PC-3 (cell line): Measurements from ENCODE around the gene WDR7. TPM values are rescaled to one million over a fixed set of nuclear protein-coding genes. Genes with fewer than 3 reads are reported as not detected.

Source experiments
- ATAC-seq: fragments of 200-7000 bp; cut with Tn5 transposase; 2 replicates; pipeline ENCODE4 v1.9.1; 2020; ENCODE audit warnings: mild to moderate bottlenecking, moderate library complexity
- BruUV-seq: library from RNA; stranded (reverse); fragments of 400-500 nt; replicated peaks from 2 replicates; lab custom pipeline; 2021; lab: Mats Ljungman, UMichigan
- CTCF ChIA-PET: fragments of 300-600 bp; sonication (Branson Sonifier 250); formaldehyde crosslinking; loops from one replicate; lab custom pipeline; 2022; ENCODE audit warnings: antibody characterized with exemption; lab: Charles Lee
- POLR2A ChIA-PET: fragments of 300-600 bp; sonication (Branson Sonifier 250); formaldehyde crosslinking; loops from one replicate; lab custom pipeline; 2022; ENCODE audit warnings: antibody characterized with exemption; ENCODE audit not compliant: unreplicated experiment; lab: Charles Lee
- DNase-seq: peaks from one replicate; pipeline ENCODE4 v3.0.0-alpha.2; 2015
- H2AFZ ChIP-seq: fragments of 300-600 bp; sonication (generic); 2 replicates; pipeline ENCODE4 v1.6.0; 2016; ENCODE audit warnings: antibody characterized with exemption, low read length
- H3F3A ChIP-seq: fragments of 300-600 bp; sonication (generic); one replicate; pipeline ENCODE4 v1.6.0; 2017; ENCODE audit warnings: antibody characterized with exemption, low read length, control low read depth, mild to moderate bottlenecking; ENCODE audit not compliant: unreplicated experiment
- H3K27ac ChIP-seq: fragments of 300-600 bp; sonication (generic); 2 replicates; pipeline ENCODE4 v1.5.1; 2016; ENCODE audit warnings: mild to moderate bottlenecking, low read length
- H3K27me3 ChIP-seq: fragments of 300-600 bp; sonication (generic); 2 replicates; pipeline ENCODE4 v1.6.1; 2016; ENCODE audit warnings: low read length, mixed read lengths
- H3K36me3 ChIP-seq: fragments of 300-600 bp; sonication (generic); 2 replicates; pipeline ENCODE4 v1.6.1; 2016; ENCODE audit warnings: low read depth, mixed run types, low read length, mixed read lengths
- H3K4me1 ChIP-seq: fragments of 300-600 bp; sonication (generic); 2 replicates; pipeline ENCODE4 v1.5.1; 2016; ENCODE audit warnings: low read length; ENCODE audit not compliant: insufficient read depth
- H3K4me2 ChIP-seq: fragments of 300-600 bp; sonication (generic); 2 replicates; pipeline ENCODE4 v1.6.0; 2016; ENCODE audit warnings: low read length
- H3K4me3 ChIP-seq: fragments of 300-600 bp; sonication (generic); 2 replicates; pipeline ENCODE4 v1.5.1; 2016; ENCODE audit warnings: mild to moderate bottlenecking, low read length, mixed read lengths
- H3K79me2 ChIP-seq: fragments of 300-600 bp; sonication (generic); 2 replicates; pipeline ENCODE4 v1.6.1; 2017; ENCODE audit warnings: low read length, mixed read lengths
- H3K9ac ChIP-seq: fragments of 300-600 bp; sonication (generic); 2 replicates; pipeline ENCODE4 v1.6.0; 2016; ENCODE audit warnings: mild to moderate bottlenecking, low read length
- H3K9me2 ChIP-seq: fragments of 300-600 bp; sonication (generic); replicated peaks from 2 replicates; pipeline ENCODE4 v1.6.1; 2016; ENCODE audit warnings: mixed run types, low read length, mixed read lengths
- H3K9me3 ChIP-seq: fragments of 300-600 bp; sonication (generic); 2 replicates; pipeline ENCODE4 v1.6.1; 2016; ENCODE audit warnings: low read length, mixed read lengths
- H4K20me1 ChIP-seq: fragments of 300-600 bp; sonication (generic); 2 replicates; pipeline ENCODE4 v1.6.1; 2016; ENCODE audit warnings: low read length, mixed read lengths
- EZH2 ChIP-seq: fragments of 300-600 bp; sonication (generic); IDR thresholded peaks from one replicate; pipeline ENCODE4 v1.6.1; 2017; ENCODE audit warnings: antibody characterized with exemption, mild to moderate bottlenecking, low read length; ENCODE audit not compliant: unreplicated experiment
- EZH2phosphoT487 ChIP-seq: fragments of 300-600 bp; sonication (generic); IDR thresholded peaks from 2 replicates; pipeline ENCODE4 v1.6.1; 2018; ENCODE audit warnings: mild to moderate bottlenecking, antibody characterized with exemption, low read length, borderline replicate concordance
- intact Hi-C: fragments of 100-400 bp; cut with micrococcal nuclease; formaldehyde crosslinking; loops from 2 replicates; pipeline ENCODE4 v1.9.0; 2023
- total RNA-seq: library from RNA; depleted of rRNA; stranded (reverse); fragments of >200 nt; gene quantifications from 2 replicates; pipeline ENCODE4 v1.2.3, GENCODE V29; 2014
- TF ChIP-seq, protein P1 (sequence below): fragments of 300-600 bp; sonication (generic); conservative IDR thresholded peaks from 2 replicates; pipeline ENCODE4 v1.5.1; 2017; ENCODE audit warnings: antibody characterized with exemption, low read depth, mild to moderate bottlenecking, low read length

Gene WDR7
- total RNA-seq, 1 experiment from 2014 or later: 16.0 TPM

DNA sequence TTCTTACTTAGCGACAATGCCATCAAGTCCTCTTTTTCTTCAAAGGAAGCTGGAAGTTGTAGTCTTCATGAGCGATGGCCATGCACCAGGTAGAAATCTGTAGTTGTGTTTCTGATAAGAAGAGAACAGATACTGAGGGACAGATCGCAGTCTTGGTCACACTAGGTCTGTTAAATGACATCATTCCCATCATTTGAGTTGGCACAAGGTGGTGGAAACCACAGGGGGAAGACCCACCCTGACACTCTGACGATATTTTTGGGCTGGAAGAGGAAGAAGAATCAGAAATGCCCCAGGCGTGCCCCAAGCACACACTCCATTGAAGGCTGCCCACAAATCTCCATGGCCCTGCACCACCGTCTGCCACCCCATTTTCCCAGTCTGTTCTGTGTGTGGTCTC lies 406.7 kb downstream of the WDR7 start:
- Histone ChIP-seq H3K27me3 (peaks cover 39% of the 10 kb centered on the region), H4K20me1 (no peaks in the 10 kb centered on the region), H3K9me2 (no peaks in the 10 kb centered on the region), H3K9ac (no peak overlapping the region), H3K4me1 (no peaks in the 10 kb centered on the region), H3K9me3 (no peaks in the 10 kb centered on the region), H3K36me3 (no peaks in the 10 kb centered on the region), H3K4me2 (no peak overlapping the region), H3F3A (no peaks in the 10 kb centered on the region), H3K4me3 (no peak overlapping the region), H2AFZ (no peak overlapping the region), H3K27ac (no peak overlapping the region), H3K79me2 (no peaks in the 10 kb centered on the region)
- ChIA-PET CTCF (no interaction called here), POLR2A (no interaction called here)
- no peak for ATAC-seq
- BruUV-seq: no TSS peak
- DNase-seq: no peak
- intact Hi-C loops: no loop called here
- TF ChIP-seq EZH2 (no peak), EZH2phosphoT487 (no peak)
- TF ChIP-seq, protein P1, sequence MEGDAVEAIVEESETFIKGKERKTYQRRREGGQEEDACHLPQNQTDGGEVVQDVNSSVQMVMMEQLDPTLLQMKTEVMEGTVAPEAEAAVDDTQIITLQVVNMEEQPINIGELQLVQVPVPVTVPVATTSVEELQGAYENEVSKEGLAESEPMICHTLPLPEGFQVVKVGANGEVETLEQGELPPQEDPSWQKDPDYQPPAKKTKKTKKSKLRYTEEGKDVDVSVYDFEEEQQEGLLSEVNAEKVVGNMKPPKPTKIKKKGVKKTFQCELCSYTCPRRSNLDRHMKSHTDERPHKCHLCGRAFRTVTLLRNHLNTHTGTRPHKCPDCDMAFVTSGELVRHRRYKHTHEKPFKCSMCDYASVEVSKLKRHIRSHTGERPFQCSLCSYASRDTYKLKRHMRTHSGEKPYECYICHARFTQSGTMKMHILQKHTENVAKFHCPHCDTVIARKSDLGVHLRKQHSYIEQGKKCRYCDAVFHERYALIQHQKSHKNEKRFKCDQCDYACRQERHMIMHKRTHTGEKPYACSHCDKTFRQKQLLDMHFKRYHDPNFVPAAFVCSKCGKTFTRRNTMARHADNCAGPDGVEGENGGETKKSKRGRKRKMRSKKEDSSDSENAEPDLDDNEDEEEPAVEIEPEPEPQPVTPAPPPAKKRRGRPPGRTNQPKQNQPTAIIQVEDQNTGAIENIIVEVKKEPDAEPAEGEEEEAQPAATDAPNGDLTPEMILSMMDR: no peak

DNA sequence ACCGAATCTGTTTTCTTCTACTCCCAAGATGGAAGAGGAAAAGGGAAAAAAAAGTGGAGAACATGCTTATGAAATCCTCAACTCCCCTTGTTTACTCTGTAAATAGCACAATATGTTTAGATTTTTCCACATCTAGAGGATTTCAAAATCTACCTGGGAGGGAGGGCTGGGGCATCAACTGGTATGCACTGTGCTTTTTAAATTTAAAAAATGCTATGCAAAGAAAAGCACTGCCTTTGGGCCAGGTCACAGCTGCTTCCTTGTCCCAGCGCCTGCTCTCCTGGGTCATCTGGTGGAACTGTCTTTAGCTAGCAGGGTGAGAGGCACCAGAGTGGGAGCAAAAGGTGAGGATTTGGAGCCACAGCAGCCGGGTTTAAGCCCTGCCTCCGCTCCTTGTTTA lies 407.6 kb downstream of the WDR7 start:
- no TSS peak for BruUV-seq
- no peak overlapping the region for H3K9ac ChIP-seq
- no peaks in the 10 kb centered on the region for H3K9me2 ChIP-seq
- H3F3A ChIP-seq: no peaks in the 10 kb centered on the region
- no peak for TF ChIP-seq EZH2phosphoT487
- TF ChIP-seq, protein P1: no peak
- H3K79me2 ChIP-seq: no peaks in the 10 kb centered on the region
- H3K4me1 ChIP-seq: no peaks in the 10 kb centered on the region
- H3K4me3 ChIP-seq: no peak overlapping the region
- H3K9me3 ChIP-seq: no peaks in the 10 kb centered on the region
- H3K4me2 ChIP-seq: no peak overlapping the region
- no peak overlapping the region for H2AFZ ChIP-seq
- H3K27ac ChIP-seq: no peak overlapping the region
- no peaks in the 10 kb centered on the region for H3K36me3 ChIP-seq
- no peak for DNase-seq
- ATAC-seq: no peak
- ChIA-PET CTCF (no interaction called here), POLR2A (no interaction called here)
- H4K20me1 ChIP-seq: no peaks in the 10 kb centered on the region
- peaks cover 48% of the 10 kb centered on the region for H3K27me3 ChIP-seq
- intact Hi-C loops: no loop called here

DNA sequence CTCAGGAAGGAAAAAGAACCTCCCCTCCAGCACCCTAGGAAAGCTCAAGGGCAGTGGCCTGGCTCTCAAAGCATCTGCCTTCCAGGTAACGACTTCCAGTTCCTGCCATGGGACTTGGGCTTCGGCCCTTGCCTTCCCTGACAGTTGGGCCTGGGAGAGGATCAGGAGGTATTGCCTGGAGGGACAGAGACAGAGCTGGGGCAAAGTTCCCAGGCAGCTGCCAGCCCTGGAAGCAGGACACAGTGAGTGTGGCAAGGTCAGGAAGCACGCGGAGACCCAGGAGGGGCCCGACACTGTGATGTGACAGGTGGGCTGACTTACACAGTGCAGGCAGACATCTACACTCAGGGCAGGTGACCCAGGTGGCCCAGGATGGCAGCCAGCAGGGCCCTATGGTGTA lies 408.2 kb downstream of the WDR7 start:
- ChIA-PET POLR2A (no interaction called here), CTCF (no interaction called here)
- H3K4me3 ChIP-seq: no peak overlapping the region
- H3K4me2 ChIP-seq: no peak overlapping the region
- no peak overlapping the region for H3K27ac ChIP-seq
- H3K27me3 ChIP-seq: peaks cover 54% of the 10 kb centered on the region
- no peaks in the 10 kb centered on the region for H3K4me1 ChIP-seq
- no peak for DNase-seq
- no peaks in the 10 kb centered on the region for H3K36me3 ChIP-seq
- no peaks in the 10 kb centered on the region for H3K9me3 ChIP-seq
- H3K79me2 ChIP-seq: no peaks in the 10 kb centered on the region
- ATAC-seq: no peak
- TF ChIP-seq, protein P1: no peak
- TF ChIP-seq EZH2 (no peak), EZH2phosphoT487 (no peak)
- H2AFZ ChIP-seq: no peak overlapping the region
- BruUV-seq: no TSS peak
- H4K20me1 ChIP-seq: no peaks in the 10 kb centered on the region
- no peaks in the 10 kb centered on the region for H3F3A ChIP-seq
- no peaks in the 10 kb centered on the region for H3K9me2 ChIP-seq
- intact Hi-C loops: no loop called here
- no peak overlapping the region for H3K9ac ChIP-seq
